OCI-LY1 (cell line): ENCODE data around the gene GABBR2.

Experiments
- H2AFZ ChIP-seq: fragments of 200-600 bp; sonication (generic), shearing (Covaris generic); 2 replicates; pipeline ENCODE4 v1.6.0; 2014; ENCODE audit warnings: antibody characterized with exemption, mild to moderate bottlenecking, low read length
- H3F3A ChIP-seq: fragments of 200-600 bp; sonication (generic), shearing (Covaris generic); 2 replicates; pipeline ENCODE4 v1.6.0; 2014; ENCODE audit warnings: mild to moderate bottlenecking, antibody characterized with exemption, low read length, moderate library complexity; ENCODE audit not compliant: insufficient read depth
- H3K27ac ChIP-seq: fragments of 200-600 bp; sonication (generic); 2 replicates; pipeline ENCODE4 v1.5.1; 2014; ENCODE audit warnings: low read length, mixed run types, mild to moderate bottlenecking, low read depth; ENCODE audit not compliant: poor library complexity, severe bottlenecking
- H3K27me3 ChIP-seq: fragments of 200-600 bp; sonication (generic); 2 replicates; pipeline ENCODE4 v1.6.0; 2014; ENCODE audit warnings: antibody characterized with exemption, mild to moderate bottlenecking, low read length, moderate library complexity; ENCODE audit not compliant: insufficient read depth
- H3K36me3 ChIP-seq: fragments of 200-600 bp; sonication (generic); 2 replicates; pipeline ENCODE4 v1.6.1; 2014; ENCODE audit warnings: mild to moderate bottlenecking, antibody characterized with exemption, low read length, moderate library complexity, mixed read lengths; ENCODE audit not compliant: insufficient read depth
- H3K4me1 ChIP-seq: fragments of 200-600 bp; sonication (generic); 2 replicates; pipeline ENCODE4 v1.5.1; 2014; ENCODE audit warnings: mild to moderate bottlenecking, low read length, moderate library complexity; ENCODE audit not compliant: insufficient read depth, severe bottlenecking
- H3K4me2 ChIP-seq: fragments of 200-600 bp; sonication (generic), shearing (Covaris generic); 2 replicates; pipeline ENCODE4 v1.6.1; 2014; ENCODE audit warnings: low read length
- H3K4me3 ChIP-seq: fragments of 200-600 bp; sonication (generic); 2 replicates; pipeline ENCODE4 v1.5.1; 2014; ENCODE audit warnings: low read length, low read depth, mild to moderate bottlenecking, mixed read lengths; ENCODE audit not compliant: poor library complexity, severe bottlenecking
- H3K79me2 ChIP-seq: fragments of 200-600 bp; shearing (Covaris generic); 2 replicates; pipeline ENCODE4 v1.6.1; 2016; ENCODE audit warnings: mixed run types, low read length, mixed read lengths; ENCODE audit not compliant: insufficient read depth
- H3K9ac ChIP-seq: fragments of 200-600 bp; sonication (generic), shearing (Covaris generic); 2 replicates; pipeline ENCODE4 v1.6.1; 2014; ENCODE audit warnings: mild to moderate bottlenecking, low read length, mixed read lengths
- H3K9me2 ChIP-seq: fragments of 200-600 bp; sonication (generic), shearing (Covaris generic); 2 replicates; pipeline ENCODE4 v1.6.1; 2014; ENCODE audit warnings: low read depth, mild to moderate bottlenecking, low read length, mixed read lengths
- H3K9me3 ChIP-seq: fragments of 200-600 bp; shearing (Covaris generic); 2 replicates; pipeline ENCODE4 v1.6.1; 2014; ENCODE audit warnings: low read length, mixed read lengths
- H4K20me1 ChIP-seq: fragments of 200-600 bp; sonication (generic), shearing (Covaris generic); 2 replicates; pipeline ENCODE4 v1.6.0; 2016; ENCODE audit warnings: mild to moderate bottlenecking, low read length; ENCODE audit not compliant: insufficient read depth
- CTCF ChIP-seq: fragments of 200-600 bp; sonication (generic), shearing (Covaris generic); IDR thresholded peaks from 2 replicates; pipeline ENCODE4 v1.5.1; 2017; ENCODE audit warnings: mild to moderate bottlenecking, antibody characterized with exemption, low read length, moderate library complexity, mixed read lengths
- EZH2 ChIP-seq: fragments of 200-600 bp; sonication (generic), shearing (Covaris generic); IDR thresholded peaks from 2 replicates; pipeline ENCODE4 v1.8.0; 2017; ENCODE audit warnings: borderline replicate concordance, mixed run types, mild to moderate bottlenecking, antibody characterized with exemption, low read length, moderate library complexity, mixed read lengths

Gene GABBR2

GRCh38 chr9:98472216-98472615 is 236.5 kb downstream of the GABBR2 start:
- H3K9ac ChIP-seq, result no peak overlapping the region
- no peaks in the 10 kb centered on the region for H3F3A ChIP-seq
- H3K9me2 ChIP-seq, result no peaks in the 10 kb centered on the region
- no peaks in the 10 kb centered on the region for H3K9me3 ChIP-seq
- H3K4me1 ChIP-seq, result no peaks in the 10 kb centered on the region
- H3K36me3 ChIP-seq, result no peaks in the 10 kb centered on the region
- TF ChIP-seq CTCF, result no peak
- TF ChIP-seq EZH2, result no peak
- no peak overlapping the region for H3K4me3 ChIP-seq
- H4K20me1 ChIP-seq, result no peaks in the 10 kb centered on the region
- H3K27ac ChIP-seq, result no peak overlapping the region
- no peaks in the 10 kb centered on the region for H3K27me3 ChIP-seq
- no peak overlapping the region for H2AFZ ChIP-seq
- H3K79me2 ChIP-seq, result no peaks in the 10 kb centered on the region
- no peak overlapping the region for H3K4me2 ChIP-seq

- no peaks in the 10 kb centered on the region for H3K36me3 ChIP-seq
- H3K9me3 ChIP-seq, result no peaks in the 10 kb centered on the region
- no peaks in the 10 kb centered on the region for H3K9me2 ChIP-seq
- no peak overlapping the region for H3K4me3 ChIP-seq
- no peak overlapping the region for H2AFZ ChIP-seq
- H3K4me2 ChIP-seq, result no peak overlapping the region
- TF ChIP-seq CTCF (no peak), EZH2 (no peak)
- H3K79me2 ChIP-seq, result no peaks in the 10 kb centered on the region
- no peak overlapping the region for H3K9ac ChIP-seq
- H3F3A ChIP-seq, result no peaks in the 10 kb centered on the region
- no peaks in the 10 kb centered on the region for H4K20me1 ChIP-seq
- H3K27ac ChIP-seq, result no peak overlapping the region
- no peaks in the 10 kb centered on the region for H3K4me1 ChIP-seq
- H3K27me3 ChIP-seq, result no peaks in the 10 kb centered on the region
Measured at GRCh38 chr9:98471185-98471584, 237.6 kb downstream of the GABBR2 start.

GRCh38 chr9:98468567-98469239 is 240.0 kb downstream of the GABBR2 start:
- TF ChIP-seq EZH2 (no peak), CTCF (no peak)
- Histone ChIP-seq H3K4me3 (no peak overlapping the region), H3F3A (no peaks in the 10 kb centered on the region), H3K36me3 (no peaks in the 10 kb centered on the region), H3K4me2 (no peak overlapping the region), H2AFZ (no peak overlapping the region), H3K27me3 (no peaks in the 10 kb centered on the region), H4K20me1 (no peaks in the 10 kb centered on the region), H3K4me1 (no peaks in the 10 kb centered on the region), H3K9me2 (no peaks in the 10 kb centered on the region), H3K27ac (no peak overlapping the region), H3K9ac (no peak overlapping the region), H3K9me3 (no peaks in the 10 kb centered on the region), H3K79me2 (no peaks in the 10 kb centered on the region)
